T-helper 2 cell treated with Interferon-gamma antibody and Interleukin-4, amounts not matched to agents 5 μg/mL and 100 μg/mL, for 36 hours (primary cell): Measurements from ENCODE around the gene TPSD1.
"Not testable (repeated sequence)": the region's sequence is repeated elsewhere in the genome, so short reads cannot be mapped to it uniquely, and the experiment has no call there.

Experiments
- DNase-seq: peaks from one replicate; pipeline ENCODE4 v3.0.0; 2021; ENCODE audit warnings: low spot score
- H3K27ac Mint-ChIP-seq: one replicate; pipeline ENCODE4 v1.8.0; 2021; ENCODE audit warnings: mild to moderate bottlenecking, mixed read lengths
- H3K27me3 Mint-ChIP-seq: one replicate; pipeline ENCODE4 v1.8.0; 2021; ENCODE audit warnings: low read depth, mixed read lengths
- H3K36me3 Mint-ChIP-seq: one replicate; pipeline ENCODE4 v1.8.0; 2021; ENCODE audit warnings: low read depth, mixed read lengths
- H3K4me1 Mint-ChIP-seq: one replicate; pipeline ENCODE4 v1.8.0; 2021; ENCODE audit warnings: low read depth, mixed read lengths
- H3K4me3 Mint-ChIP-seq: one replicate; pipeline ENCODE4 v1.8.0; 2022; ENCODE audit warnings: mild to moderate bottlenecking, moderate library complexity, mixed read lengths
- H3K9me3 Mint-ChIP-seq: one replicate; pipeline ENCODE4 v1.8.0; 2021; ENCODE audit warnings: mixed read lengths

Gene TPSD1

GRCh38 chr16:1271724-1272413, 16.0 kb downstream of the TPSD1 start:
- not testable (repeated sequence) for H3K9me3 Mint-ChIP-seq, H3K27me3 Mint-ChIP-seq

GRCh38 chr16:1272453-1273198, 16.8 kb downstream of the TPSD1 start:
- H3K9me3 Mint-ChIP-seq: no peaks in the 10 kb centered on the region
- no peaks in the 10 kb centered on the region for H3K4me1 Mint-ChIP-seq
- no peak overlapping the region for H3K27ac Mint-ChIP-seq
- H3K4me3 Mint-ChIP-seq: no peak overlapping the region
- no peaks in the 10 kb centered on the region for H3K27me3 Mint-ChIP-seq
- no peaks in the 10 kb centered on the region for H3K36me3 Mint-ChIP-seq
- DNase-seq: no peak

More at GRCh38 chr16:1271724-1272413, 16.0 kb downstream of the TPSD1 start:
- not testable (repeated sequence) for H3K36me3 Mint-ChIP-seq, DNase-seq, H3K4me3 Mint-ChIP-seq, H3K4me1 Mint-ChIP-seq, H3K27ac Mint-ChIP-seq

- H3K27ac Mint-ChIP-seq: no peak overlapping the region
Observed at GRCh38 chr16:1273816-1274215, 17.9 kb downstream of the TPSD1 start.

GRCh38 chr16:1274767-1275166, 18.9 kb downstream of the TPSD1 start:
- no peak for DNase-seq
- H3K27ac Mint-ChIP-seq: no peak overlapping the region
- no peak overlapping the region for H3K4me3 Mint-ChIP-seq
- no peaks in the 10 kb centered on the region for H3K4me1 Mint-ChIP-seq
- no peaks in the 10 kb centered on the region for H3K36me3 Mint-ChIP-seq
- H3K27me3 Mint-ChIP-seq: no peaks in the 10 kb centered on the region
- H3K9me3 Mint-ChIP-seq: no peaks in the 10 kb centered on the region

More at GRCh38 chr16:1273816-1274215, 17.9 kb downstream of the TPSD1 start:
- Mint-ChIP-seq H3K9me3 (no peaks in the 10 kb centered on the region), H3K4me1 (no peaks in the 10 kb centered on the region), H3K4me3 (no peak overlapping the region), H3K36me3 (no peaks in the 10 kb centered on the region), H3K27me3 (no peaks in the 10 kb centered on the region)
- DNase-seq: no peak

- no peaks in the 10 kb centered on the region for H3K4me1 Mint-ChIP-seq
- DNase-seq: no peak
- no peaks in the 10 kb centered on the region for H3K9me3 Mint-ChIP-seq
- H3K27ac Mint-ChIP-seq: no peak overlapping the region
- H3K36me3 Mint-ChIP-seq: no peaks in the 10 kb centered on the region
- H3K27me3 Mint-ChIP-seq: no peaks in the 10 kb centered on the region
- no peak overlapping the region for H3K4me3 Mint-ChIP-seq
Observed at GRCh38 chr16:1275791-1276579, 20.1 kb downstream of the TPSD1 start.

- Mint-ChIP-seq H3K36me3 (no peaks in the 10 kb centered on the region), H3K4me1 (no peaks in the 10 kb centered on the region), H3K27me3 (no peaks in the 10 kb centered on the region), H3K4me3 (no peak overlapping the region), H3K9me3 (no peaks in the 10 kb centered on the region), H3K27ac (no peak overlapping the region)
- DNase-seq: no peak
Observed at GRCh38 chr16:1276580-1276878, 20.7 kb downstream of the TPSD1 start.

- Mint-ChIP-seq H3K4me1 (no peaks in the 10 kb centered on the region), H3K4me3 (no peak overlapping the region), H3K27me3 (no peaks in the 10 kb centered on the region), H3K36me3 (no peaks in the 10 kb centered on the region), H3K9me3 (no peaks in the 10 kb centered on the region), H3K27ac (no peak overlapping the region)
- DNase-seq: no peak
Observed at GRCh38 chr16:1277151-1277598, 21.3 kb downstream of the TPSD1 start.

GRCh38 chr16:1277617-1278282, 21.9 kb downstream of the TPSD1 start:
- no peaks in the 10 kb centered on the region for H3K4me1 Mint-ChIP-seq
- no peaks in the 10 kb centered on the region for H3K9me3 Mint-ChIP-seq
- no peaks in the 10 kb centered on the region for H3K36me3 Mint-ChIP-seq
- H3K27me3 Mint-ChIP-seq: no peaks in the 10 kb centered on the region
- no peak overlapping the region for H3K27ac Mint-ChIP-seq
- H3K4me3 Mint-ChIP-seq: no peak overlapping the region
- DNase-seq: no peak

- Mint-ChIP-seq H3K4me3 (no peak overlapping the region), H3K27me3 (no peaks in the 10 kb centered on the region), H3K4me1 (no peaks in the 10 kb centered on the region), H3K9me3 (no peaks in the 10 kb centered on the region), H3K27ac (no peak overlapping the region), H3K36me3 (no peaks in the 10 kb centered on the region)
- no peak for DNase-seq
Observed at GRCh38 chr16:1278477-1278876, 22.6 kb downstream of the TPSD1 start.

- H3K4me1 Mint-ChIP-seq: no peaks in the 10 kb centered on the region
- no peaks in the 10 kb centered on the region for H3K27me3 Mint-ChIP-seq
- no peaks in the 10 kb centered on the region for H3K36me3 Mint-ChIP-seq
- no peak overlapping the region for H3K27ac Mint-ChIP-seq
- H3K4me3 Mint-ChIP-seq: no peak overlapping the region
- H3K9me3 Mint-ChIP-seq: no peaks in the 10 kb centered on the region
- no peak for DNase-seq
Observed at GRCh38 chr16:1279081-1279944, 23.4 kb downstream of the TPSD1 start.

- no peaks in the 10 kb centered on the region for H3K27me3 Mint-ChIP-seq
- no peaks in the 10 kb centered on the region for H3K9me3 Mint-ChIP-seq
- H3K27ac Mint-ChIP-seq: no peak overlapping the region
- no peak overlapping the region for H3K4me3 Mint-ChIP-seq
- no peak for DNase-seq
- H3K4me1 Mint-ChIP-seq: no peaks in the 10 kb centered on the region
- H3K36me3 Mint-ChIP-seq: no peaks in the 10 kb centered on the region
Observed at GRCh38 chr16:1279945-1280589, 24.2 kb downstream of the TPSD1 start.

GRCh38 chr16:1280783-1281182, 24.9 kb downstream of the TPSD1 start:
- Mint-ChIP-seq H3K4me3 (no peak overlapping the region), H3K4me1 (no peaks in the 10 kb centered on the region), H3K27me3 (no peaks in the 10 kb centered on the region), H3K9me3 (no peaks in the 10 kb centered on the region), H3K36me3 (no peaks in the 10 kb centered on the region), H3K27ac (no peak overlapping the region)
- no peak for DNase-seq

- no peak for DNase-seq
- no peak overlapping the region for H3K4me3 Mint-ChIP-seq
- no peaks in the 10 kb centered on the region for H3K27me3 Mint-ChIP-seq
- no peaks in the 10 kb centered on the region for H3K9me3 Mint-ChIP-seq
- no peaks in the 10 kb centered on the region for H3K36me3 Mint-ChIP-seq
- no peaks in the 10 kb centered on the region for H3K4me1 Mint-ChIP-seq
- H3K27ac Mint-ChIP-seq: no peak overlapping the region
Observed at GRCh38 chr16:1281517-1281916, 25.6 kb downstream of the TPSD1 start.
